A673 (cell line): ENCODE measurements around the gene NHS.

Experiments
- EZH2 ChIP-seq: fragments of 200-600 bp; sonication (generic); IDR thresholded peaks from 2 replicates; pipeline ENCODE4 v1.6.1; 2017; ENCODE audit warnings: borderline replicate concordance, low read depth, mild to moderate bottlenecking, mixed read lengths, antibody characterized with exemption, low read length; ENCODE audit not compliant: poor library complexity, severe bottlenecking
- TF ChIP-seq, protein P1 (sequence below): fragments of 300-800, 200-600 bp; sonication (generic); conservative IDR thresholded peaks from 2 replicates; pipeline ENCODE4 v1.5.1; 2017; ENCODE audit warnings: low read depth, mild to moderate bottlenecking, antibody characterized with exemption, low read length, moderate library complexity, mixed read lengths

DNA sequence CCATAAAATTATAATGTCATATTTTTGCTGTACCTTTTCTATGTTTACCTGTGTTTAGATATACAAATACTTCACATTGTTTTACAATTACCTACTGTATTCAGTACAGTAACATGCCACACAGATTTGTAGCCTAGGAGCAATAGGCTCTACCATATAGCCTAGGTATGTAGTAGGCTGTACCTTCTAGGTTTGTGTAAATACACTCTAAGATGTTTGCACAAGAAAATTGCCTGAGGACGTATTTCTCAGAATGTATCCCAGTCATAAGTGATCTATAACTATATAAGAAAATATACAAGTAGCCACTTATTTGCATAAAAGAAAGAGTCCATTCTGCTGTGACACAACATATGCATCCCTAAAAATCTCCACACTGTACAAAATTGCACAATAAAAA is 326.0 kb downstream of the NHS start:
- TF ChIP-seq, protein P1, sequence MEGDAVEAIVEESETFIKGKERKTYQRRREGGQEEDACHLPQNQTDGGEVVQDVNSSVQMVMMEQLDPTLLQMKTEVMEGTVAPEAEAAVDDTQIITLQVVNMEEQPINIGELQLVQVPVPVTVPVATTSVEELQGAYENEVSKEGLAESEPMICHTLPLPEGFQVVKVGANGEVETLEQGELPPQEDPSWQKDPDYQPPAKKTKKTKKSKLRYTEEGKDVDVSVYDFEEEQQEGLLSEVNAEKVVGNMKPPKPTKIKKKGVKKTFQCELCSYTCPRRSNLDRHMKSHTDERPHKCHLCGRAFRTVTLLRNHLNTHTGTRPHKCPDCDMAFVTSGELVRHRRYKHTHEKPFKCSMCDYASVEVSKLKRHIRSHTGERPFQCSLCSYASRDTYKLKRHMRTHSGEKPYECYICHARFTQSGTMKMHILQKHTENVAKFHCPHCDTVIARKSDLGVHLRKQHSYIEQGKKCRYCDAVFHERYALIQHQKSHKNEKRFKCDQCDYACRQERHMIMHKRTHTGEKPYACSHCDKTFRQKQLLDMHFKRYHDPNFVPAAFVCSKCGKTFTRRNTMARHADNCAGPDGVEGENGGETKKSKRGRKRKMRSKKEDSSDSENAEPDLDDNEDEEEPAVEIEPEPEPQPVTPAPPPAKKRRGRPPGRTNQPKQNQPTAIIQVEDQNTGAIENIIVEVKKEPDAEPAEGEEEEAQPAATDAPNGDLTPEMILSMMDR = no peak
- no peak for TF ChIP-seq EZH2
